ENCODE measurements around the gene TMEM178B. TPM values are rescaled to one million over a fixed set of nuclear protein-coding genes. Genes with fewer than 3 reads are reported as not detected.

The TMEM178B gene
- total and polyA plus RNA-seq, 7 donors, result 0.16 to 4.7 (median 1.4) TPM; not detected in 2

- Histone ChIP-seq H3K4me1 (no peaks in the 10 kb centered on the region), H3K27me3 (no peaks in the 10 kb centered on the region), H3K27ac (no peak overlapping the region), H3K36me3 (no peaks in the 10 kb centered on the region), H3K9me3 (no peaks in the 10 kb centered on the region), H3K4me3 (no peak overlapping the region)
- TF ChIP-seq POLR2AphosphoS5 (IDR thresholded peaks at IDR 0.05) (no peak), EP300 (IDR thresholded peaks at IDR 0.05) (no peak), CTCF (IDR thresholded peaks at IDR 0.05) (no peak), POLR2A (IDR thresholded peaks at IDR 0.05) (no peak)
- DNase-seq, result no peak
- WGBS, 2 donors, result 77 to 82% methylated on average over 3 of the region's 3 CpGs
- intact Hi-C loops (cut with DNase I), result no loop called here
These were observed 243.2 kb downstream of the TMEM178B start for GRCh38 chr7:141317033-141317585.

GRCh38 chr7:141320287-141320686 is 246.4 kb downstream of the TMEM178B start:
- DNase-seq, result no peak
- Histone ChIP-seq H3K4me3 (no peak overlapping the region), H3K27me3 (no peaks in the 10 kb centered on the region), H3K9me3 (no peaks in the 10 kb centered on the region), H3K36me3 (no peaks in the 10 kb centered on the region), H3K4me1 (peaks cover 0 to 8% (median 0%) of the 10 kb centered on the region in 4 donors), H3K27ac (no peak overlapping the region)
- intact Hi-C loops (cut with DNase I), result no loop called here
- TF ChIP-seq EP300 (IDR thresholded peaks at IDR 0.05) (no peak), POLR2AphosphoS5 (IDR thresholded peaks at IDR 0.05) (no peak), CTCF (IDR thresholded peaks at IDR 0.05) (no peak), POLR2A (IDR thresholded peaks at IDR 0.05) (no peak)
- WGBS, 2 donors, result 79 to 84% methylated on average over 3 of the region's 3 CpGs

- Histone ChIP-seq H3K27me3 (no peaks in the 10 kb centered on the region), H3K4me1 (peaks cover 0 to 8% (median 0%) of the 10 kb centered on the region in 4 donors), H3K9me3 (no peaks in the 10 kb centered on the region), H3K36me3 (no peaks in the 10 kb centered on the region), H3K4me3 (no peak overlapping the region), H3K27ac (no peak overlapping the region)
- WGBS, 2 donors, result 91 to 92% methylated on average over 6 of the region's 6 CpGs
- intact Hi-C loops (cut with DNase I), result no loop called here
- DNase-seq, result no peak
- TF ChIP-seq EP300 (IDR thresholded peaks at IDR 0.05) (no peak), CTCF (IDR thresholded peaks at IDR 0.05) (no peak), POLR2AphosphoS5 (IDR thresholded peaks at IDR 0.05) (no peak), POLR2A (IDR thresholded peaks at IDR 0.05) (no peak)
These were observed 248.5 kb downstream of the TMEM178B start for GRCh38 chr7:141322383-141322782.

GRCh38 chr7:141323826-141324225 is 250.0 kb downstream of the TMEM178B start:
- WGBS, 2 donors, result 77 to 86% methylated on average over 4 of the region's 4 CpGs
- intact Hi-C loops (cut with DNase I), result no loop called here

More at GRCh38 chr7:141323826-141324225, 250.0 kb downstream of the TMEM178B start:
- no peak overlapping the region for H3K4me3 ChIP-seq
- no peaks in the 10 kb centered on the region for H3K27me3 ChIP-seq
- no peak for DNase-seq
- H3K9me3 ChIP-seq, result no peaks in the 10 kb centered on the region
- no peak for TF ChIP-seq POLR2AphosphoS5 (IDR thresholded peaks at IDR 0.05)
- no peak for TF ChIP-seq EP300 (IDR thresholded peaks at IDR 0.05)
- TF ChIP-seq POLR2A (IDR thresholded peaks at IDR 0.05), result no peak
- TF ChIP-seq CTCF (IDR thresholded peaks at IDR 0.05), result no peak
- no peak overlapping the region for H3K27ac ChIP-seq
- no peaks in the 10 kb centered on the region for H3K36me3 ChIP-seq
- H3K4me1 ChIP-seq, result peaks cover 0 to 8% (median 0%) of the 10 kb centered on the region in 4 donors

All from sigmoid colon (tissue), 7 donors.